Keratinocyte (primary cell): ENCODE data around the gene SERINC5.
"Not testable (repeated sequence)": the region's sequence is repeated elsewhere in the genome, so short reads cannot be mapped to it uniquely, and the experiment has no call there.

Experiments used
- EZH2 ChIP-seq: IDR thresholded peaks from one replicate; pipeline ENCODE4 v1.6.1; 2012; ENCODE audit warnings: inconsistent platforms, mild to moderate bottlenecking, low read length, moderate library complexity
- TF ChIP-seq, protein P1 (sequence below), 3 experiments: IDR thresholded peaks in 1 of 3; conservative IDR thresholded peaks in 1 of 3; optimal IDR thresholded peaks in 1 of 3; 2 replicates in 2 of 3; 3 replicates in 1 of 3; pipeline versions ENCODE3 to v1.5.1; 2011; ENCODE audit warnings: low read length in 3 of 3, mild to moderate bottlenecking in 3 of 3, moderate library complexity in 2 of 3, control low read depth in 1 of 3, inconsistent platforms in 1 of 3; ENCODE audit not compliant: insufficient read depth in 2 of 3; ENCODE audit errors: extremely low read depth in 1 of 3

DNA sequence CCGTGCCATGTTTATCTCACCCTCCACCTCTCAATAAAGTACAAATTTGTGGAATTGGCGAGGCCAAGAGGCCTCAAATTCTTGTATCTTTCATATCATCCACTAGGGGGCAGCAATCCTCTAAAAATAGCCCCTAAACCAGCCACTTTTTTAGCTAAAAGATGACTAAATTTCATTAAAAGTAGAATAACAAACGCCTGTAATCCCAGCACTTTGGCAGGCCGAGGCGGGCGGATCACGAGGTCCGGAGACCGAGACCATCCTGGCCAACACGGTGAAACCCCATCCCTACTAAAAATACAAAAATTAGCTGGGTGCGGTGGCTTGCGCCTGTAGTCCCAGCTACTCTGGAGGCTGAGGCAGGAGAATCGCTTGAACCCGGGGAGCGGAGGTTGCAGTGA lies 164.1 kb downstream of the SERINC5 start:
- TF ChIP-seq, protein P1, sequence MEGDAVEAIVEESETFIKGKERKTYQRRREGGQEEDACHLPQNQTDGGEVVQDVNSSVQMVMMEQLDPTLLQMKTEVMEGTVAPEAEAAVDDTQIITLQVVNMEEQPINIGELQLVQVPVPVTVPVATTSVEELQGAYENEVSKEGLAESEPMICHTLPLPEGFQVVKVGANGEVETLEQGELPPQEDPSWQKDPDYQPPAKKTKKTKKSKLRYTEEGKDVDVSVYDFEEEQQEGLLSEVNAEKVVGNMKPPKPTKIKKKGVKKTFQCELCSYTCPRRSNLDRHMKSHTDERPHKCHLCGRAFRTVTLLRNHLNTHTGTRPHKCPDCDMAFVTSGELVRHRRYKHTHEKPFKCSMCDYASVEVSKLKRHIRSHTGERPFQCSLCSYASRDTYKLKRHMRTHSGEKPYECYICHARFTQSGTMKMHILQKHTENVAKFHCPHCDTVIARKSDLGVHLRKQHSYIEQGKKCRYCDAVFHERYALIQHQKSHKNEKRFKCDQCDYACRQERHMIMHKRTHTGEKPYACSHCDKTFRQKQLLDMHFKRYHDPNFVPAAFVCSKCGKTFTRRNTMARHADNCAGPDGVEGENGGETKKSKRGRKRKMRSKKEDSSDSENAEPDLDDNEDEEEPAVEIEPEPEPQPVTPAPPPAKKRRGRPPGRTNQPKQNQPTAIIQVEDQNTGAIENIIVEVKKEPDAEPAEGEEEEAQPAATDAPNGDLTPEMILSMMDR (optimal IDR thresholded peaks at IDR 0.05 in 1 of 3, IDR thresholded peaks at IDR 0.05 in 1 of 3, conservative IDR thresholded peaks at IDR 0.05 in 1 of 3; ENCODE audit: extremely low read depth in 1 of 3, insufficient read depth in 2 of 3, low read length in 3 of 3): peak; percentile 24 to 54 (median 39)
- not testable (repeated sequence) for TF ChIP-seq EZH2
